ENCODE results near the gene DYRK1B. TPM values are rescaled to one million over a fixed set of nuclear protein-coding genes. Genes with fewer than 3 reads are reported as not detected.
A peak's percentile ranks its signal among the peaks of the same experiment; 100 is the strongest.

Gene DYRK1B
- total RNA-seq, 1 experiment from 2014 or later = 14.4 TPM

GRCh38 chr19:39828654-39829032 lies 5.3 kb downstream of the DYRK1B start:
- Histone ChIP-seq H3K4me1 (peaks cover 16% of the 10 kb centered on the region), H3K4me3 (no peak overlapping the region), H3K9me3 (replicated peaks) (no peaks in the 10 kb centered on the region), H3K36me3 (peaks cover 54% of the 10 kb centered on the region), H3K27me3 (no peaks in the 10 kb centered on the region), H3K27ac (no peak overlapping the region)
- no peak for DNase-seq

- Histone ChIP-seq H3K36me3 (peaks cover 54% of the 10 kb centered on the region), H3K4me3 (no peak overlapping the region), H3K4me1 (peaks cover 16% of the 10 kb centered on the region), H3K27me3 (no peaks in the 10 kb centered on the region), H3K9me3 (replicated peaks) (no peaks in the 10 kb centered on the region), H3K27ac (no peak overlapping the region)
- no peak for DNase-seq
These were observed 5.8 kb downstream of the DYRK1B start for GRCh38 chr19:39828015-39828653.

GRCh38 chr19:39827216-39827615 lies 6.7 kb downstream of the DYRK1B start:
- Histone ChIP-seq H3K36me3 (peaks cover 54% of the 10 kb centered on the region), H3K27ac (no peak overlapping the region), H3K9me3 (replicated peaks) (no peaks in the 10 kb centered on the region), H3K27me3 (no peaks in the 10 kb centered on the region), H3K4me3 (no peak overlapping the region), H3K4me1 (peaks cover 8% of the 10 kb centered on the region)
- no peak for DNase-seq

GRCh38 chr19:39826311-39826945 lies 7.5 kb downstream of the DYRK1B start:
- no peak for DNase-seq
- Histone ChIP-seq H3K9me3 (replicated peaks) (no peaks in the 10 kb centered on the region), H3K4me3 (no peak overlapping the region), H3K36me3 (peaks cover 50% of the 10 kb centered on the region), H3K27ac (no peak overlapping the region), H3K27me3 (no peaks in the 10 kb centered on the region), H3K4me1 (peaks cover 2% of the 10 kb centered on the region; the same call in 1 of the 2 replicates)

- Histone ChIP-seq H3K4me1 (peaks cover 2% of the 10 kb centered on the region; the same call in 1 of the 2 replicates), H3K9me3 (replicated peaks) (no peaks in the 10 kb centered on the region), H3K27me3 (no peaks in the 10 kb centered on the region), H3K27ac (no peak overlapping the region), H3K4me3 (no peak overlapping the region), H3K36me3 (peaks cover 42% of the 10 kb centered on the region)
- DNase-seq = no peak
These were observed 8.4 kb downstream of the DYRK1B start for GRCh38 chr19:39825531-39826076.

- Histone ChIP-seq H3K9me3 (replicated peaks) (no peaks in the 10 kb centered on the region), H3K27me3 (no peaks in the 10 kb centered on the region), H3K36me3 (peaks cover 36% of the 10 kb centered on the region), H3K4me3 (peak overlapping the region; percentile 48), H3K4me1 (peaks cover 2% of the 10 kb centered on the region; the same call in 1 of the 2 replicates), H3K27ac (peak overlapping the region; percentile 48)
- no peak for DNase-seq
These were observed 8.9 kb downstream of the DYRK1B start for GRCh38 chr19:39825093-39825463.

- peak; percentile 61 to 77 for DNase-seq
- peak overlapping the region; percentile 48 for H3K27ac ChIP-seq
These were observed 9.5 kb downstream of the DYRK1B start for GRCh38 chr19:39824143-39825092.

GRCh38 chr19:39823686-39824085 lies 10.3 kb downstream of the DYRK1B start:
- DNase-seq = no peak
- Histone ChIP-seq H3K27ac (no peak overlapping the region), H3K4me1 (peaks cover 2% of the 10 kb centered on the region; the same call in 1 of the 2 replicates), H3K36me3 (peaks cover 26% of the 10 kb centered on the region), H3K4me3 (peak overlapping the region; percentile 48), H3K9me3 (replicated peaks) (no peaks in the 10 kb centered on the region), H3K27me3 (no peaks in the 10 kb centered on the region)

More at GRCh38 chr19:39824143-39825092, 9.5 kb downstream of the DYRK1B start:
- H3K4me1 ChIP-seq = peaks cover 2% of the 10 kb centered on the region; the same call in 1 of the 2 replicates
- H3K36me3 ChIP-seq = peaks cover 30% of the 10 kb centered on the region
- peak overlapping the region; percentile 48 for H3K4me3 ChIP-seq
- H3K9me3 ChIP-seq (replicated peaks) = no peaks in the 10 kb centered on the region
- H3K27me3 ChIP-seq = no peaks in the 10 kb centered on the region

- no peak overlapping the region for H3K27ac ChIP-seq
- H3K4me1 ChIP-seq = peaks cover 2% of the 10 kb centered on the region; the same call in 1 of the 2 replicates
- H3K4me3 ChIP-seq = no peak overlapping the region
- no peaks in the 10 kb centered on the region for H3K9me3 ChIP-seq (replicated peaks)
- H3K27me3 ChIP-seq = no peaks in the 10 kb centered on the region
- H3K36me3 ChIP-seq = peaks cover 6% of the 10 kb centered on the region; the same call in 1 of the 2 replicates
- no peak for DNase-seq
These were observed 13.3 kb downstream of the DYRK1B start for GRCh38 chr19:39820696-39821095.

- Histone ChIP-seq H3K36me3 (no peaks in the 10 kb centered on the region), H3K9me3 (replicated peaks) (no peaks in the 10 kb centered on the region), H3K27ac (no peak overlapping the region), H3K4me1 (peaks cover under 1% of the 10 kb centered on the region; the same call in 1 of the 2 replicates), H3K27me3 (no peaks in the 10 kb centered on the region), H3K4me3 (no peak overlapping the region)
- no peak for DNase-seq
These were observed 14.2 kb downstream of the DYRK1B start for GRCh38 chr19:39819786-39820185.

- no peaks in the 10 kb centered on the region for H3K9me3 ChIP-seq (replicated peaks)
These were observed 15.3 kb downstream of the DYRK1B start for GRCh38 chr19:39818626-39819097.

GRCh38 chr19:39817888-39818561 lies 15.9 kb downstream of the DYRK1B start:
- Histone ChIP-seq H3K4me3 (no peak overlapping the region), H3K27me3 (no peaks in the 10 kb centered on the region), H3K9me3 (replicated peaks) (no peaks in the 10 kb centered on the region), H3K4me1 (peaks cover 11% of the 10 kb centered on the region), H3K27ac (no peak overlapping the region), H3K36me3 (no peaks in the 10 kb centered on the region)
- no peak for DNase-seq

More at GRCh38 chr19:39818626-39819097, 15.3 kb downstream of the DYRK1B start:
- H3K27ac ChIP-seq = no peak overlapping the region
- no peak overlapping the region for H3K4me3 ChIP-seq
- no peaks in the 10 kb centered on the region for H3K27me3 ChIP-seq
- DNase-seq = no peak
- H3K36me3 ChIP-seq = no peaks in the 10 kb centered on the region
- H3K4me1 ChIP-seq = peaks cover 5% of the 10 kb centered on the region

- H3K4me1 ChIP-seq = peaks cover 13% of the 10 kb centered on the region
- H3K27ac ChIP-seq = no peak overlapping the region
- H3K4me3 ChIP-seq = no peak overlapping the region
- no peaks in the 10 kb centered on the region for H3K9me3 ChIP-seq (replicated peaks)
- no peak for DNase-seq
- no peaks in the 10 kb centered on the region for H3K27me3 ChIP-seq
- H3K36me3 ChIP-seq = no peaks in the 10 kb centered on the region
These were observed 17.5 kb downstream of the DYRK1B start for GRCh38 chr19:39816287-39817048.
